ENCODE results near the gene BUB1B.
"Not testable (repeated sequence)": the region's sequence is repeated elsewhere in the genome, so short reads cannot be mapped to it uniquely, and the experiment has no call there.

The BUB1B gene

DNA sequence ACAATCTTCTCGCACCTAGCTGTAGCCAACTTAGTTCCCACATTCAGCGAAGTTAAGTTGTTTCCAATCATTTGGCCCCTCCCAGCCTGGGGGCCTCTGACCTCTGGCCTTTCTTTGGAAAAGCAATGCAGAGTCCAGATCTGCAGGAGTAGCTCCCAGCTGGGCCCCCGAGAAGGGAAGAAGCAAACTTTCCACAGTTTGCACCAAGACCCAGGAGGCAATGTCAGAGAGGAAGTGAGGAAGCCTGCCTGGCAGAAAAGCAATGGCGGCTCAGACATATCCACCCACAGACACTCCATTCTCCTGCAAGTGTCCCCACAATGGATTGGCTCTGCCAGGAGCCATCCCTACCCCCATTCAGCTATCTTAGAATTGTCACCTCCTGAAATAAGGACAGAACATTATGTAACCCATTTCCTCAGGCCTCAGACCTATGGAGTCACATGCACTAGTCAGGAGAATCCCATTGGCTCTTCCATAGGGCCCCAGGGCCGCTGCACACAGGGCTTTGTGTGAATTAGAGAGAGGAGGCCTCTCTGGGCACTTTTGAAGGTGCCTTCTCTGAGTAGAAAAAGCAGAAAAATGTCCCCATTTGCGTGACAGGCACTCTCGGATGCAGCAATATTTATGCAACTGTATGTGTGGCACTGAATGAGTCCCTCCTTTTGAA is 3.0 kb upstream of the BUB1B start:
- no peak overlapping the region for H3K4me3 ChIP-seq (ENCODE audit: low read length)
- no peak for DNase-seq (ENCODE audit: low read depth)
- TF ChIP-seq, protein P1, sequence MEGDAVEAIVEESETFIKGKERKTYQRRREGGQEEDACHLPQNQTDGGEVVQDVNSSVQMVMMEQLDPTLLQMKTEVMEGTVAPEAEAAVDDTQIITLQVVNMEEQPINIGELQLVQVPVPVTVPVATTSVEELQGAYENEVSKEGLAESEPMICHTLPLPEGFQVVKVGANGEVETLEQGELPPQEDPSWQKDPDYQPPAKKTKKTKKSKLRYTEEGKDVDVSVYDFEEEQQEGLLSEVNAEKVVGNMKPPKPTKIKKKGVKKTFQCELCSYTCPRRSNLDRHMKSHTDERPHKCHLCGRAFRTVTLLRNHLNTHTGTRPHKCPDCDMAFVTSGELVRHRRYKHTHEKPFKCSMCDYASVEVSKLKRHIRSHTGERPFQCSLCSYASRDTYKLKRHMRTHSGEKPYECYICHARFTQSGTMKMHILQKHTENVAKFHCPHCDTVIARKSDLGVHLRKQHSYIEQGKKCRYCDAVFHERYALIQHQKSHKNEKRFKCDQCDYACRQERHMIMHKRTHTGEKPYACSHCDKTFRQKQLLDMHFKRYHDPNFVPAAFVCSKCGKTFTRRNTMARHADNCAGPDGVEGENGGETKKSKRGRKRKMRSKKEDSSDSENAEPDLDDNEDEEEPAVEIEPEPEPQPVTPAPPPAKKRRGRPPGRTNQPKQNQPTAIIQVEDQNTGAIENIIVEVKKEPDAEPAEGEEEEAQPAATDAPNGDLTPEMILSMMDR (conservative IDR thresholded peaks at IDR 0.05; ENCODE audit: low read length) = no peak

DNA sequence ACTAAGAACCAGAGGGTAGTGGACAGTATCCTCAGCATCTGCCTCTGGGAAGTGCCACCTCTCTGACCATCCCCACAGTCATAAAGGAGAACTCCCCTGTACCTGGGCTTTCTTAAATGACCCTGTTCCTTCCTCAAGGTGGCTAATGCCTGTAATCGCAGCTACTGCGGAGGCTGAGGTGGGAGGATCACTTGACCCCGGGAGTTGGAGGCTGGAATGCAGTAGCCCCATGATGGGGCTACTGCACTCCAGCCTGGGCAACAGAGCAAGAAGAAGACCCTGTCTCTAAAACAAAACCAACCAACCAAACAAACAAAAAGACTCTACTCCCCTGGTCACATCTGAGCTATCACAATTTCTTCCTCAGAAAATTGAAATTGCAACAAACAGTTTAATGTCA is 848 bp upstream of the BUB1B start:
- no peak for DNase-seq (ENCODE audit: low read depth)
- TF ChIP-seq, protein P1 (conservative IDR thresholded peaks at IDR 0.05; ENCODE audit: low read length) = no peak
- no peak overlapping the region for H3K4me3 ChIP-seq (ENCODE audit: low read length)

DNA sequence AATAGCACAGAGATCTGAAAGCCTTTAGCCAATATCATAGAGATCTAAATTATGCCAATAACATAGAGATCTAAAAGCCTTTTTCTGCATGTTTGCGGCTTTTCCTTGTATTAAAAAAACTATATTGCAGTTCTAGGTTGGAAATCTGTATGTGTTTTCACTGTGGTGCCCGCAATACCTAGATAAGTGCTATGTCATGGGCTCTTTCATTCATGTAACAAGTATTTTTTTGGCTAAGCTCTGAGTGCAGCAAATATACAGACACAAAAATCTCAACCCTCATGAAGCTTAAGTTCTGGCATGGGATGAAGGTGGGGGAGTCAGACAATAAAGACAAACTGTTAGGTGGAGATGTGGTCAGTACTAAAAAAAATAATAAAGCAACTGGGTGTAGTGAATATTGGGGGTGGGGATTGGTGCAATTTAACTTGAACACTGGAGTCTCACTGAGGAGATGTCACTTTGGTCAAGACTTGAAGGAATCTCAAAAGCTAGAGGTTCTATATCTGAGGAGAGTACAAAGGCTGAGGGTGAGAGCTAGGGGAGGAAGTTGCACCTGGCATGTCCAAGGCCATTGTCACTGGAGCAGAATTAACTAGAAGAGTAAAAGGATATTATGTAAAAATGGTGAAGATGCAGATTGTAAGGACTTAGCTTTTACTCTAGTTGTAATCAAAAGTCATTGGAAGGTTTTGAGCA is 973 bp downstream of the BUB1B start:
- TF ChIP-seq, protein P1 (conservative IDR thresholded peaks at IDR 0.05; ENCODE audit: low read length) = no peak
- no peak for DNase-seq (ENCODE audit: low read depth)
- H3K4me3 ChIP-seq (ENCODE audit: low read length) = peak overlapping the region; percentile 97

DNA sequence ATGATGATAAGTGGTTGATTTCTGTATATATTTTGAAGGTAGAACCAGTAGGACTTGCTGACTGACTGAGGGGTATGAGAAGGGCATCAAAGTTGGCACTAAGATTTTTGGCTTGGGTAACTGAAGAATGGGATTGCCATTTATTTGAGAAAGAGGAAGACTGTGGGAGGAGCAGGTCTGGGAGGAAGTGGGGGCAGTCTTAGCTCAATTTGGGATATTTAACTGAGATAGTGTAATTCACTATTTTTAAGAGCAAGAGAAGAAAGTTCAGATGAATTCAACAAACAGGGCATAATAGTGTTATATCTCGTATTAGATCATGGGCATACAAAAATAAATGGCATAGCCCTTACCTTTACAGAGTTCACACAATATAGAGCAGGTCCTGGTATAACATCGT is 1.7 kb downstream of the BUB1B start:
- DNase-seq (ENCODE audit: low read depth) = no peak
- TF ChIP-seq, protein P1 (conservative IDR thresholded peaks at IDR 0.05; ENCODE audit: low read length) = no peak
- no peak overlapping the region; the same call in 1 of the 2 replicates for H3K4me3 ChIP-seq (ENCODE audit: low read length)

DNA sequence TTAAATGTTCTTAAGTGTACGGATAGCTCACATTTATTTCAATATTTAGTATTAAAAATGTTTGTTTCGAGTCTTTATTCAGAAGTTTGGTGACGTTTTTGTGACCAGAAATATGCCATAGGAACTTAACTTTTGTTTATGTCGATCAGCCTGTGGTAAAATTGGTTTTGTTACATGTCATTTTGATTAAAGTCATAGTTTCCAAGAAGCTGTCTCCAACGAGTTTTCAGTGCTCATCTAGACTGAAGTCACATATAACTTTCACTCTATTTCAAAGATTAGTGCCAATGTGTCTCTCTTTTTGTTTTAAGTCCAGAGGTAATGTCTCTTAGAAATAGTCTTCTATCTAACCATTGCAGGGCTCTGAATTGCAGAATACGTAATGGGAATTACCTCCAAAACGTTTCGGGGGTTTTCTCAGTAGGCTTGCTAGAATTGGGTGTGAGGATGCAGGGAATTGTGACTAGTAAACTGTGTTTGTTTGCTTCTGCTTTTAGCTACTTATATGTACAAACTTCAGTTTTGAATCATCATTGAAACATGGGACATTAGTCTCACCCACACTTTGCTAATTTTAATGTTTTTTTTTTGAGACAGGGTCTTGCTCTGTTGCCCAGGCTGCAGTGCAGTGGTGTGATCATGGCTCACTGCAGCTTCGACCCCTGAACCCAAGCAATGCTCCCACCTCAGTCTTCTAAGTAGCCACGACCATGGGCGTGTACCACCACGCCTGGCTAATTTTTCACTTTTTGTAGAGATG is 3.0 kb downstream of the BUB1B start:
- DNase-seq (ENCODE audit: low read depth) = no peak
- TF ChIP-seq, protein P1 (conservative IDR thresholded peaks at IDR 0.05; ENCODE audit: low read length) = no peak
- no peak overlapping the region for H3K4me3 ChIP-seq (ENCODE audit: low read length)

DNA sequence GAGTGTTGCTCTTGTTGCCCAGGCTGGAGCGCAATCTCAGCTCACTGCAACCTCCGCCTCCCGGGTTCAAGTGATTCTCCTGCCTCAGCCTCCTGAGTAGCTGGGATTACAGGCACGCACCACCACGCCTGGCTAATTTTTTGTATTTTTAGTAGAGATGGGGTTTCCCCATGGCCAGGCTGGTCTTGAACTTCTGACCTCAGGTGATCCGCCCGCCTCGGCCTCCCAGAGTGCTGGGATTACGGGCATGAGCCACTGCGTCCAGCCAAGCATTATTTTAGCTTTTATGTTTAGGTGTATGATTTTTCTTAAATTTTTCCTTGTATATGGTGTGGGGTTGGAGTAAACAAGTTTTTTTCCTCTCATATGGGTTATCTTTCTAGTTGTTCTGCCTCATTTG is 6.5 kb downstream of the BUB1B start:
- H3K4me3 ChIP-seq (ENCODE audit: low read length); DNase-seq (ENCODE audit: low read depth): not testable (repeated sequence)

DNA sequence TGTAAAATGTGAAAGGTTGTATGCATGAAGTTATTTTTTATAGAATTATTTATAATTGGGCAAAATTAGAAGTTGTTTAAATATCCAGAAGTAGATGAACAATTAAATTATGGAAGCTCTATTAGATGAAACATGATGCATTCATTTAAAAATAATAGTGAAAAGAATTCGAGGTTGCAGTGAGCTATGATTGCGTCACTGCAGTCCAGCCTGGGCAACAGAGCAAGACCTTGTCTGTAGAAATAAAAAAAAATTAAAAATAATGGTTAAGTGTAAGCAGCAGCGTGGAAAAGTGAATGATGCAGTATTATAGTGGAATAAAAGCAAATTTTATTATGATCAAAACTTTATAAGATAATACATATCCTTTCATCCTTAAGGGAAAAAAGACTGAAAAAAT is 14.3 kb downstream of the BUB1B start:
- TF ChIP-seq, protein P1 (conservative IDR thresholded peaks at IDR 0.05; ENCODE audit: low read length) = no peak
- peak; percentile 13 for DNase-seq (ENCODE audit: low read depth)
- no peak overlapping the region for H3K4me3 ChIP-seq (ENCODE audit: low read length)
